ENCODE measurements around the gene MINDY4. TPM values are rescaled to one million over a fixed set of nuclear protein-coding genes. Genes with fewer than 3 reads are reported as not detected.

The MINDY4 gene
- total RNA-seq (1.5 TPM), polyA plus RNA-seq (1.7 TPM)
- long read RNA-seq, donor 1 = 0 reads
- long read RNA-seq, donor 2 = 0 reads
- long read RNA-seq, donor 3 = 0 reads
- long read RNA-seq, donor 4 = 0 reads
- long read RNA-seq, donor 5 = 0 reads
- long read RNA-seq, donor 6 = 0 reads
- long read RNA-seq, donor 7 = 0 reads
- long read RNA-seq, donor 8 = 0 reads
- long read RNA-seq, donor 9 = 0 reads
- long read RNA-seq, donor 10 = 0 reads

GRCh38 chr7:30771174-30771879, at the start of gene MINDY4:
Gene MINDY4 (plus strand): TSS chr7:30771417. CDS start chr7:30771494, 77 bp downstream.
- Histone ChIP-seq H3K9me3 (ENCODE audit: control insufficient read depth in 2 of 2, insufficient read depth in 1 of 2, low read length in 1 of 2) (no peaks in the 10 kb centered on the region), H3K27me3 (ENCODE audit: control insufficient read depth in 2 of 2, insufficient read depth in 1 of 2, low read length in 1 of 2) (no peaks in the 10 kb centered on the region), H3K4me3 (ENCODE audit: low read length in 2 of 2) (peak within 1 kb of the TSS; percentile 73 to 85), H3K4me1 (ENCODE audit: control insufficient read depth in 2 of 2, insufficient read depth in 2 of 2, low read length in 2 of 2) (peaks cover 5 to 8% of the 10 kb centered on the region in 2 donors), H3K27ac (ENCODE audit: low read depth in 1 of 2, low read length in 1 of 2) (peak within 1 kb of the TSS in 1 of 2 donors; percentile 69), H3K36me3 (ENCODE audit: control insufficient read depth in 2 of 2, insufficient read depth in 2 of 2, low read length in 1 of 2) (no peaks in the 10 kb centered on the region)
- peak in 8 of 9 donors; percentile 20 to 67 (median 42) for DNase-seq (ENCODE audit: low read depth in 6 of 9, low spot score in 9 of 9)
- 4% methylated on average over 62 of the region's 62 CpGs for WGBS

GRCh38 chr7:30722187-30722586, 49.0 kb upstream of the MINDY4 start:
- H3K4me1 ChIP-seq (ENCODE audit: control insufficient read depth in 2 of 2, insufficient read depth in 2 of 2, low read length in 2 of 2) = peaks cover 7 to 11% of the 10 kb centered on the region in 2 donors
- peaks cover 0 to 7% of the 10 kb centered on the region in 2 donors for H3K9me3 ChIP-seq (ENCODE audit: control insufficient read depth in 2 of 2, insufficient read depth in 1 of 2, low read length in 1 of 2)
- no peak overlapping the region for H3K4me3 ChIP-seq (ENCODE audit: low read length in 2 of 2)
- H3K27ac ChIP-seq (ENCODE audit: low read depth in 1 of 2, low read length in 1 of 2) = no peak overlapping the region
- WGBS = 93% methylated on average over 2 of the region's 2 CpGs
- H3K27me3 ChIP-seq (ENCODE audit: control insufficient read depth in 2 of 2, insufficient read depth in 1 of 2, low read length in 1 of 2) = no peaks in the 10 kb centered on the region
- no peak for DNase-seq (ENCODE audit: low read depth in 6 of 9, low spot score in 9 of 9)
- H3K36me3 ChIP-seq (ENCODE audit: control insufficient read depth in 2 of 2, insufficient read depth in 2 of 2, low read length in 1 of 2) = no peaks in the 10 kb centered on the region

GRCh38 chr7:30722671-30723070, 48.5 kb upstream of the MINDY4 start:
- H3K27me3 ChIP-seq (ENCODE audit: control insufficient read depth in 2 of 2, insufficient read depth in 1 of 2, low read length in 1 of 2) = no peaks in the 10 kb centered on the region
- H3K4me3 ChIP-seq (ENCODE audit: low read length in 2 of 2) = no peak overlapping the region
- no peaks in the 10 kb centered on the region for H3K36me3 ChIP-seq (ENCODE audit: control insufficient read depth in 2 of 2, insufficient read depth in 2 of 2, low read length in 1 of 2)
- peaks cover 11 to 15% of the 10 kb centered on the region in 2 donors for H3K4me1 ChIP-seq (ENCODE audit: control insufficient read depth in 2 of 2, insufficient read depth in 2 of 2, low read length in 2 of 2)
- DNase-seq (ENCODE audit: low read depth in 6 of 9, low spot score in 9 of 9) = no peak
- no peak overlapping the region for H3K27ac ChIP-seq (ENCODE audit: low read depth in 1 of 2, low read length in 1 of 2)
- H3K9me3 ChIP-seq (ENCODE audit: control insufficient read depth in 2 of 2, insufficient read depth in 1 of 2, low read length in 1 of 2) = peaks cover 0 to 7% of the 10 kb centered on the region in 2 donors

- Histone ChIP-seq H3K4me3 (ENCODE audit: low read length in 2 of 2) (no peak overlapping the region), H3K27me3 (ENCODE audit: control insufficient read depth in 2 of 2, insufficient read depth in 1 of 2, low read length in 1 of 2) (no peaks in the 10 kb centered on the region), H3K4me1 (ENCODE audit: control insufficient read depth in 2 of 2, insufficient read depth in 2 of 2, low read length in 2 of 2) (peaks cover 14 to 20% of the 10 kb centered on the region in 2 donors), H3K9me3 (ENCODE audit: control insufficient read depth in 2 of 2, insufficient read depth in 1 of 2, low read length in 1 of 2) (peaks cover 0 to 7% of the 10 kb centered on the region in 2 donors), H3K27ac (ENCODE audit: low read depth in 1 of 2, low read length in 1 of 2) (no peak overlapping the region), H3K36me3 (ENCODE audit: control insufficient read depth in 2 of 2, insufficient read depth in 2 of 2, low read length in 1 of 2) (no peaks in the 10 kb centered on the region)
- DNase-seq (ENCODE audit: low read depth in 6 of 9, low spot score in 9 of 9) = no peak
- 94% methylated on average over 4 of the region's 4 CpGs for WGBS
Measured at GRCh38 chr7:30723776-30724175, 47.4 kb upstream of the MINDY4 start.

GRCh38 chr7:30726296-30727006, 44.8 kb upstream of the MINDY4 start:
- DNase-seq (ENCODE audit: low read depth in 6 of 9, low spot score in 9 of 9) = no peak
- Histone ChIP-seq H3K9me3 (ENCODE audit: control insufficient read depth in 2 of 2, insufficient read depth in 1 of 2, low read length in 1 of 2) (no peaks in the 10 kb centered on the region), H3K36me3 (ENCODE audit: control insufficient read depth in 2 of 2, insufficient read depth in 2 of 2, low read length in 1 of 2) (no peaks in the 10 kb centered on the region), H3K4me1 (ENCODE audit: control insufficient read depth in 2 of 2, insufficient read depth in 2 of 2, low read length in 2 of 2) (peaks cover 14 to 22% of the 10 kb centered on the region in 2 donors), H3K27ac (ENCODE audit: low read depth in 1 of 2, low read length in 1 of 2) (peak overlapping the region; percentile 11 to 52), H3K4me3 (ENCODE audit: low read length in 2 of 2) (peak overlapping the region in 1 of 2 donors; percentile 12), H3K27me3 (ENCODE audit: control insufficient read depth in 2 of 2, insufficient read depth in 1 of 2, low read length in 1 of 2) (peaks cover 0 to 3% of the 10 kb centered on the region in 2 donors)
- 97% methylated on average over 7 of the region's 7 CpGs for WGBS

GRCh38 chr7:30727061-30727945, 43.9 kb upstream of the MINDY4 start:
- H3K27me3 ChIP-seq (ENCODE audit: control insufficient read depth in 2 of 2, insufficient read depth in 1 of 2, low read length in 1 of 2) = peaks cover 0 to 3% of the 10 kb centered on the region in 2 donors
- H3K9me3 ChIP-seq (ENCODE audit: control insufficient read depth in 2 of 2, insufficient read depth in 1 of 2, low read length in 1 of 2) = no peaks in the 10 kb centered on the region
- peak overlapping the region; percentile 11 to 52 for H3K27ac ChIP-seq (ENCODE audit: low read depth in 1 of 2, low read length in 1 of 2)
- WGBS = 41% methylated on average over 8 of the region's 8 CpGs
- H3K4me3 ChIP-seq (ENCODE audit: low read length in 2 of 2) = peak overlapping the region in 1 of 2 donors; percentile 12
- DNase-seq (ENCODE audit: low read depth in 6 of 9, low spot score in 9 of 9) = peak; percentile 45 to 90 (median 66)
- H3K4me1 ChIP-seq (ENCODE audit: control insufficient read depth in 2 of 2, insufficient read depth in 2 of 2, low read length in 2 of 2) = peaks cover 14 to 22% of the 10 kb centered on the region in 2 donors
- no peaks in the 10 kb centered on the region for H3K36me3 ChIP-seq (ENCODE audit: control insufficient read depth in 2 of 2, insufficient read depth in 2 of 2, low read length in 1 of 2)

- Histone ChIP-seq H3K4me1 (ENCODE audit: control insufficient read depth in 2 of 2, insufficient read depth in 2 of 2, low read length in 2 of 2) (peaks cover 14 to 22% of the 10 kb centered on the region in 2 donors), H3K27ac (ENCODE audit: low read depth in 1 of 2, low read length in 1 of 2) (no peak overlapping the region), H3K9me3 (ENCODE audit: control insufficient read depth in 2 of 2, insufficient read depth in 1 of 2, low read length in 1 of 2) (no peaks in the 10 kb centered on the region), H3K27me3 (ENCODE audit: control insufficient read depth in 2 of 2, insufficient read depth in 1 of 2, low read length in 1 of 2) (peaks cover 0 to 3% of the 10 kb centered on the region in 2 donors), H3K4me3 (ENCODE audit: low read length in 2 of 2) (no peak overlapping the region), H3K36me3 (ENCODE audit: control insufficient read depth in 2 of 2, insufficient read depth in 2 of 2, low read length in 1 of 2) (no peaks in the 10 kb centered on the region)
- no peak for DNase-seq (ENCODE audit: low read depth in 6 of 9, low spot score in 9 of 9)
- 93% methylated on average over 6 of the region's 6 CpGs for WGBS
Measured at GRCh38 chr7:30728591-30729100, 42.6 kb upstream of the MINDY4 start.

GRCh38 chr7:30729642-30730041, 41.6 kb upstream of the MINDY4 start:
- Histone ChIP-seq H3K27ac (ENCODE audit: low read depth in 1 of 2, low read length in 1 of 2) (no peak overlapping the region), H3K9me3 (ENCODE audit: control insufficient read depth in 2 of 2, insufficient read depth in 1 of 2, low read length in 1 of 2) (no peaks in the 10 kb centered on the region), H3K27me3 (ENCODE audit: control insufficient read depth in 2 of 2, insufficient read depth in 1 of 2, low read length in 1 of 2) (peaks cover 0 to 3% of the 10 kb centered on the region in 2 donors), H3K36me3 (ENCODE audit: control insufficient read depth in 2 of 2, insufficient read depth in 2 of 2, low read length in 1 of 2) (no peaks in the 10 kb centered on the region), H3K4me1 (ENCODE audit: control insufficient read depth in 2 of 2, insufficient read depth in 2 of 2, low read length in 2 of 2) (peaks cover 14 to 22% of the 10 kb centered on the region in 2 donors), H3K4me3 (ENCODE audit: low read length in 2 of 2) (no peak overlapping the region)
- 96% methylated on average over 2 of the region's 2 CpGs for whole genome bisulfite sequencing
- no peak for DNase-seq (ENCODE audit: low read depth in 6 of 9, low spot score in 9 of 9)
